NCI-H82 treated with DMSO at 0.1 percent for 48 hours (cell line): ENCODE results near the gene SCO2.

ENCODE experiments used
- DNase-seq: peaks from one replicate; lab custom pipeline; 2025; ENCODE audit not compliant: unreplicated experiment; lab: John Stamatoyannopoulos, UW

The SCO2 gene

GRCh38 chr22:50525104-50525857 lies at the start of gene SCO2:
TSS of gene SCO2 (minus strand) at chr22:50525598. CDS start at chr22:50524411, 1,187 bp downstream.
- peak; percentile 67 for DNase-seq

GRCh38 chr22:50574383-50574755 lies 49.0 kb upstream of the SCO2 start:
- no peak for DNase-seq

DNA sequence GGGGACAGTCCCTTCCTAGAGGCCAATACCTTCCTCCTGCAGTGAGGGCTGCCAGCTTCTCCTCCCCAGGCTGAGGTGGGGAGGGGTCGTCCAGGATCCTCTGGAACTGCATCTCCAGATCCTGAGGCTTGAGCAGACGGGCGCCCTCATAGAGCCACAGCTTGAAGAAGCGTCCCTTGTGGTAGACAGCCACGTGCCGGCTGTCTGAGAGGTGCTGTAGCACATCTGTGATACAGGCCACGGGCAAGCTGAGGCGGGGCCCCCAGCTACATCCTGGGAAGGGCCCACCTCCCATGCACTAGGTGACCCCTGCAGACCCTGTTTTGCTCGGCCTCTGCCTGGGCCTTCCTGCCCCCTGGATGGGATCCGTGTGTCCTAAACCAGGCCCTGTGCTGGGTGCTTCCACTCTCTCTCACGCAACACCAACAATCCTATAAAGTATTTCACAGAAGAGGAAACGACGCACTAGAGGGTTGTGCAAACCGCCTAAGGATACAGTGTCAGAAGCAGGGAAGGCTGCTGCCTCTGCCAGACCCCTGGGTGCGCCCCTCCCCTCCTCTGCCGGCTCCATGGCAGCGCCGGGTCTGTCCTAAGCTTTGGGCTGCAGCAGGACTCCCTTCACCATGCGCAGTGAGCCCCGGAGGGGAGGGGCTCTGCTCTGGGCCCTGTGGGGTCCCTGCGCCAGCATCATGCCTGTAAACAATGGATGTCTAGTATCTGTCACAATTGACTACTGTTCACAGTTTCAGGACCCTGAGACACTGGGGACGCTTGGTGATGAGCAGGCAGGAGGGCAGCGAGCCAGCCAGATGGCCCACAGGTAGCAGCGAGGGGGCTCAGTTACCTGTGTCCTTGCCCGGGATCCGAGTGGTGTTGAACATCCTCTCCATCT lies 48.3 kb upstream of the SCO2 start:
- DNase-seq: no peak

GRCh38 chr22:50572965-50573364 lies 47.6 kb upstream of the SCO2 start:
- DNase-seq: no peak

DNA sequence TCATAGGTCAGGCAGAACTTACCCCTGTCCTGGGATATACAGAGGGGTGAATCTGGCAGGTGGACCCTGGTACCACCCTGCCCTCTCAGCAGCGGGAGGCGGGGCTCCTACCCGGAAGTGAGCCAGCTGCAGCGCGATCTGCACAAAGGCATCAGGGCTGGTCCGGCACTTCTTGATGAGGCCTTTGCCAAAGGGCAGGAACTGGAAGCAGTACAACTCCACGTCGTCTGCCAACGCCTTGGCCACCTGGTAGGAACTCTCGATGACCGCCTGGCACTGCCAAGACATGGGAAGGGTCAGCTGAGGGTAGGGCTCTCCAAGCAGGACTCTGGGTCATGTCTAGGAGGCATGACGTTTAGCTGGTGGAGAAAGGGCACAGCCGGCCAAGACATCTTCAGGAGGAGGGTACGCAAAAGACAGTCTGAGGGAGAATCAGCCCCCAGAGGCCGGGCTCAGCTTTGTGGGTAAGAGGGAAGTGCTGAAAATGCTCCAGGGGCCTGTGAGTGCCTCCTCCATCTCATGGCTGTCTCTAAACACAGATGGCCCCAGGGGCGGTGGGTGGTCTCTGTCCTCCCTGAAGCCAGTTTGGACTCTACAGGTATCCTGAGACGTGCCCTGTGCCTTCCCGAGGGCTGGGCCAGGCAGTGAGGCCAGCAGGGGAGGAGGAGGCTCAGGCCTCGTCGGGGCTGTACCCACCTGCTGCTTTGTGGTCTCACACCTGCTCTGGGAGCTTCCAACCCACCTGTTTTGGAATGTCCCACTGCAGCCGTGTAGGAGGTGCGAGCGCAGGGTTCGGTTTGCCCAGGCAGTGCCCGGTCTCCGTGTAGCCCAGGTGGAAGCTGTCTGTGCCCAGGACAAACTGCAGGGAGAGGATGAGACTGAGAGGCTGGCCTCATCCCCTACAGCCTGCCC lies 46.1 kb upstream of the SCO2 start:
- DNase-seq: no peak

DNA sequence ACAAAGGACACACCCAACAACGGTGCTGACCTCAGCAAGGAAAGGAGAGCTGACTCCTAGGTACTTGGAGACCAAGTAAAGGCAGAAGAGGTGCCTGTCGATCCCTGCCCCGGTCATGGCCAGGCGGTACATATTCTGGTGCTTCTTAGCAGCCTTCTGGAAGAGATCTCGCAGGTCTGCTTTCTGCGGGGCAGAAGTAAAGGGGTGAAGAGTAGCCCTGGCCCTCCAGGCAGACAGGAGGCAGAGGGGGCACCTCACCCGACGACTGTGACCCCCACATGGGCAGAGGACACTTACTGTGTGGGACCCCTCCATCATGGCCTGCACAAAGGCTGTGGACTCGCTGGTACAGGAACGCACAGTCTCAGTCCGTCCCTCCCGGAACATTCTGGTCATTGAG lies 45.5 kb upstream of the SCO2 start:
- DNase-seq: no peak

DNA sequence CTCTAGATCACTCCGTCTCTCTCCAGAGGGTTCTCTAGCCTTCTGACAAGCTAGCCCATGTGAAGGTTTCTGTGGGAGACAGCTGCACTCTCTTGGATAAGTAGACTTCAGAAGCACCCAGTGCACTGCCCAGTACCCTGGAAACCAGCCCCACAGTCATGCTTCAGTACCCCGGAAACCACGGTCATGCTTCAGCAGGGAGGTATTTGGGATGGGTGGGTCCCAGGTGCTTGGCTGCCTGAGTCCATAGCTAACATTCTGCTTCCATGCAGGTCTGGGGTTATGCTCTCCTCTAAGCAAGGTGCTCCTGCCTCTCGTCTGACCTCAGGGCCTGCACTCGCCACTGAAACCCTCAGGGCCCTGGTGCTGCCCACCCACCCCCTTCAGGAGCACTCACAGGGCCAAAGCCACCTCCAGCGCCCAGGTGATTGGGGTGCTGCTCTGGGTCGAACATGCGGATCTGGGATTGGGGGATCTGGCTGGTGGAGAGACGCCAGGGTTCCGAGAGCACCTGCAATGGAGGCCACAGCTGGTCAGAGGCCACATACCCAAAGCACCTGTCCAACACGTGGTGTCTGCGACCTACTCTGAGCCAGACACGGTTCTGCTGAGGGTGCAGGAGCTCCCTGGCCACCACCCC lies 44.6 kb upstream of the SCO2 start:
- DNase-seq: no peak

- DNase-seq: no peak
Measured at GRCh38 chr22:50569041-50569459, 43.7 kb upstream of the SCO2 start.

GRCh38 chr22:50568626-50569025 lies 43.2 kb upstream of the SCO2 start:
- DNase-seq: no peak

DNA sequence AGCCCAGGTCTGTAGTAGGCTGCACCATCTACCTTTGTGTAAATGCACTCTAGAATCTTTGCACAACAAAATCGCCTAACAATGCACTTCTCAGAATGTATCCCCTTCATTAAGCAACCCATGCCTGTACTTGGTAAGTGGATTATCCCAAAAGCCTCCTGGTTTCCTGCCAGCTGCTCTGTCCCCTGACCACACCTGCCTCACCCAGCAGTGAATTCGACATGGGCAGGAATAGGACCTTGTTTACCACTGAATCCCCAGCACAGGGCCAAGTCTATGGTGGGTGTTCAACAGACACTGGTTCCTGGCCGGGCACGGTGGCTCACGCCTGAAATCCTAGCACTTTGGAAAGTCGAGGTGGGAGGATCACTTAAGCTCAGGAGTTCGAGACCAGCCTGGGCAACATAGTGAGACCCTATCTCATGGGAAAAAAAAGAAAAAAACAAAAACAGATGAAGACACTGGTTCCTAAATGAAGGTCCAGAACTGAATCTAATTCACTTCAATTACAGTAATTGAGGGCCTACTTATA lies 42.4 kb upstream of the SCO2 start:
- peak; percentile 54 for DNase-seq

- no peak for DNase-seq
Measured at GRCh38 chr22:50564289-50564688, 38.9 kb upstream of the SCO2 start.

DNA sequence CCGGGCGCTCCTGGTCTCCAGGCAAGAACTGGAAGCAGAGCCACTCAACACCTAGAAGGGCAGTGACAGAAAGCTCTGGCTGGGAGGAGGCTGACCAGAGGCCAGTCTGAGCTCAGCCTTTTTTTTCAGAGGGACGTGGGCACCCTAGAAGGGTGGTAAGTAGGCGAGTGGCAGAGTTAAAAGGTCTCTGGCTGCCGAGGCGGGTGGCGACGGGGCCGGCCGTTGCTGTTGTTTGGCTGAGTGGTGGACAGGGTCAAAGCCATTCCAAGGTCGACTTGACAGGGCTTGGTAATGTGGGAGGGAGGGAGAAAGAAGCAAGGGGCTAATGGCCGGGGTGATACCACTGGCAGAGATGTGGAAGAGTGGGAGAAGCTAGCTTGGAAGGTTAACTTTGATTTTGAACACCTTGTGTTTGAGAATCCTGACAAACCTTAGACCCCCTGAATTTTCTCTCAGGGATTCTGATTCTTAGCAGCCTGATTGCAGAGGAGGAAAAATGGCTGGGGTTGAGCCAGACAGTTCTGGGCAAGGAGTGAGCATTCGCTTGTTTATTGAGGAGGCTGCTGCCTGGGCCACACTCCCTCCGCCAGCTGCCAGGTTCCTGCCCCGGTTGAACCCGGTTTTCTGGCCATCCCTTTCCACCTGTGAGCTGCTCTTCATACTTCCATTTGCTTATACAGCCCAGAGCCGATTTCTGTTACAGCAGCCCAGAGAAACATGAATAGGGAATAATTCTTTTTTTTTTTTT lies 38.2 kb upstream of the SCO2 start:
- no peak for DNase-seq

GRCh38 chr22:50562523-50563412 lies 37.4 kb upstream of the SCO2 start, which contains the start of gene SYCE3:
TSS of gene SYCE3 (minus strand) at chr22:50562919. CDS start at chr22:50556405, 6,514 bp downstream.
- peak; percentile 84 for DNase-seq

GRCh38 chr22:50561401-50562358 lies 36.3 kb upstream of the SCO2 start:
- no peak for DNase-seq

GRCh38 chr22:50560034-50560433 lies 34.6 kb upstream of the SCO2 start:
- DNase-seq: no peak

GRCh38 chr22:50556703-50557102 lies 31.3 kb upstream of the SCO2 start:
- DNase-seq: no peak

- no peak for DNase-seq
Measured at GRCh38 chr22:50553310-50553709, 27.9 kb upstream of the SCO2 start.
